Measurements from ENCODE around the gene EGR2.

EGR2 gene

DNA sequence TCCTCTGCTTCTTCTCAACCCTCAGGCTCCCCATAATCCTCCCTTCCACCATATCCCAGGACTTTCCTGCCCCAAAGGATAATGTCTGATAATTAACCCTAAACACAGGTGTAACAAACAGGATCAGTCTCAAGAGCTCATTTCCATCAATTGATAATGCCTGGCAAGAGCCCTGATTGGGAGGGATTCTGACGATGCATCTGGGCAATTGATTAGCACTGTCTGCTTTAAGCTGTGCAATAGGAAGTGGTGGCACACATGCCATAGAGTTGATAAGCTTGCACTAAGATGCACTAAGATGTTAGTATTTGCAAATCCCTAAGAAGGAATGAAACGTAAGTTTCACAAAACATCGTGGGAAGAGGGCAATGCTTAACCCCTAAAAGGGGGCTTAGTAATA lies 27.4 kb upstream of the EGR2 start:
- Histone ChIP-seq H3K36me3 (replicated peaks in 1 of 2; ENCODE audit: control insufficient read depth in 2 of 2, insufficient read depth in 2 of 2, low read length in 2 of 2) (no peaks in the 10 kb centered on the region), H3K79me1 (ENCODE audit: low read depth, low read length) (no peaks in the 10 kb centered on the region)

GRCh38 chr10:62842983-62843382 lies 26.8 kb upstream of the EGR2 start:
- Histone ChIP-seq H3K79me1 (ENCODE audit: low read depth, low read length) (no peaks in the 10 kb centered on the region), H4K91ac (ENCODE audit: low read depth, low read length, poor library complexity) (no peak overlapping the region), H3K4me3 (ENCODE audit: low read length in 2 of 2) (no peak overlapping the region), H3K9ac (ENCODE audit: low read depth, low read length, poor library complexity) (no peak overlapping the region), H3K4ac (ENCODE audit: low read length) (no peak overlapping the region), H3K36me3 (replicated peaks in 1 of 2; ENCODE audit: control insufficient read depth in 2 of 2, insufficient read depth in 2 of 2, low read length in 2 of 2) (no peaks in the 10 kb centered on the region), H3K23ac (ENCODE audit: low read depth, low read length, poor library complexity) (no peak overlapping the region), H3K27me3 (ENCODE audit: control insufficient read depth in 3 of 3, insufficient read depth in 3 of 3, low read depth in 1 of 3, low read length in 3 of 3) (no peaks in the 10 kb centered on the region), H3K4me2 (ENCODE audit: insufficient read depth, low read length, poor library complexity, severe bottlenecking) (no peak overlapping the region), H2BK120ac (ENCODE audit: low read depth, low read length) (no peak overlapping the region), H2BK15ac (ENCODE audit: low read length) (no peak overlapping the region), H2BK5ac (ENCODE audit: low read length) (no peak overlapping the region), H2AFZ (ENCODE audit: low read length) (no peak overlapping the region), H2AK5ac (ENCODE audit: low read depth, low read length) (no peak overlapping the region), H3K18ac (ENCODE audit: low read length) (no peak overlapping the region), H3K4me1 (ENCODE audit: control insufficient read depth in 2 of 2, insufficient read depth in 1 of 2, low read depth in 1 of 2, low read length in 2 of 2) (no peaks in the 10 kb centered on the region), H4K8ac (ENCODE audit: low read depth, low read length) (no peak overlapping the region), H2BK12ac (ENCODE audit: low read length) (no peak overlapping the region), H3K14ac (ENCODE audit: low read length) (no peak overlapping the region), H3K27ac (replicated peaks; ENCODE audit: low read length) (no peak overlapping the region), H3K9me3 (replicated peaks in 1 of 2; ENCODE audit: control insufficient read depth in 2 of 2, insufficient read depth in 1 of 2, low read depth in 1 of 2, low read length in 2 of 2) (no peaks in the 10 kb centered on the region)
- WGBS, 2 donors (ENCODE audit: extremely low coverage in 2 of 2, insufficient read length in 2 of 2, insufficient replicate concordance in 1 of 2) = no CpG with 5 or more reads among the region's 1 CpG
- no peak for DNase-seq (ENCODE audit: low spot score)

More for the DNA sequence above, 27.4 kb upstream of the EGR2 start:
- no peak overlapping the region for H2BK12ac ChIP-seq (ENCODE audit: low read length)
- H4K91ac ChIP-seq (ENCODE audit: low read depth, low read length, poor library complexity) = no peak overlapping the region
- no peak overlapping the region for H3K27ac ChIP-seq (replicated peaks; ENCODE audit: low read length)
- no peak overlapping the region for H3K14ac ChIP-seq (ENCODE audit: low read length)
- H3K4me2 ChIP-seq (ENCODE audit: insufficient read depth, low read length, poor library complexity, severe bottlenecking) = no peak overlapping the region
- no peak overlapping the region for H4K8ac ChIP-seq (ENCODE audit: low read depth, low read length)
- H2BK120ac ChIP-seq (ENCODE audit: low read depth, low read length) = no peak overlapping the region
- no peak for DNase-seq (ENCODE audit: low spot score)
- H2BK5ac ChIP-seq (ENCODE audit: low read length) = no peak overlapping the region
- no peaks in the 10 kb centered on the region for H3K27me3 ChIP-seq (ENCODE audit: control insufficient read depth in 3 of 3, insufficient read depth in 3 of 3, low read depth in 1 of 3, low read length in 3 of 3)
- H3K23ac ChIP-seq (ENCODE audit: low read depth, low read length, poor library complexity) = no peak overlapping the region
- no peak overlapping the region for H2BK15ac ChIP-seq (ENCODE audit: low read length)
- no peak overlapping the region for H2AK5ac ChIP-seq (ENCODE audit: low read depth, low read length)
- H3K4me3 ChIP-seq (ENCODE audit: low read length in 2 of 2) = no peak overlapping the region
- no peak overlapping the region for H3K9ac ChIP-seq (ENCODE audit: low read depth, low read length, poor library complexity)
- H2AFZ ChIP-seq (ENCODE audit: low read length) = no peak overlapping the region
- no peak overlapping the region for H3K18ac ChIP-seq (ENCODE audit: low read length)
- no peak overlapping the region for H3K4ac ChIP-seq (ENCODE audit: low read length)
- no CpG with 5 or more reads among the region's 3 CpGs for WGBS, 2 donors (ENCODE audit: extremely low coverage in 2 of 2, insufficient read length in 2 of 2, insufficient replicate concordance in 1 of 2)
- no peaks in the 10 kb centered on the region for H3K4me1 ChIP-seq (ENCODE audit: control insufficient read depth in 2 of 2, insufficient read depth in 1 of 2, low read depth in 1 of 2, low read length in 2 of 2)
- no peaks in the 10 kb centered on the region for H3K9me3 ChIP-seq (replicated peaks in 1 of 2; ENCODE audit: control insufficient read depth in 2 of 2, insufficient read depth in 1 of 2, low read depth in 1 of 2, low read length in 2 of 2)

- no peak overlapping the region for H2BK15ac ChIP-seq (ENCODE audit: low read length)
- no peak overlapping the region for H2AFZ ChIP-seq (ENCODE audit: low read length)
- H3K4me1 ChIP-seq (ENCODE audit: control insufficient read depth in 2 of 2, insufficient read depth in 1 of 2, low read depth in 1 of 2, low read length in 2 of 2) = no peaks in the 10 kb centered on the region
- no peak overlapping the region for H2BK12ac ChIP-seq (ENCODE audit: low read length)
- no peak overlapping the region for H2BK5ac ChIP-seq (ENCODE audit: low read length)
- H4K8ac ChIP-seq (ENCODE audit: low read depth, low read length) = no peak overlapping the region
- no peaks in the 10 kb centered on the region for H3K27me3 ChIP-seq (ENCODE audit: control insufficient read depth in 3 of 3, insufficient read depth in 3 of 3, low read depth in 1 of 3, low read length in 3 of 3)
- H2BK120ac ChIP-seq (ENCODE audit: low read depth, low read length) = no peak overlapping the region
- no peak overlapping the region for H3K27ac ChIP-seq (replicated peaks; ENCODE audit: low read length)
- H3K9ac ChIP-seq (ENCODE audit: low read depth, low read length, poor library complexity) = no peak overlapping the region
- H3K79me1 ChIP-seq (ENCODE audit: low read depth, low read length) = no peaks in the 10 kb centered on the region
- no peak overlapping the region for H3K23ac ChIP-seq (ENCODE audit: low read depth, low read length, poor library complexity)
- no peak overlapping the region for H3K4ac ChIP-seq (ENCODE audit: low read length)
- no peak for DNase-seq (ENCODE audit: low spot score)
- H3K4me3 ChIP-seq (ENCODE audit: low read length in 2 of 2) = no peak overlapping the region
- H2AK5ac ChIP-seq (ENCODE audit: low read depth, low read length) = no peak overlapping the region
- H3K14ac ChIP-seq (ENCODE audit: low read length) = no peak overlapping the region
- no peak overlapping the region for H3K4me2 ChIP-seq (ENCODE audit: insufficient read depth, low read length, poor library complexity, severe bottlenecking)
- no peaks in the 10 kb centered on the region for H3K9me3 ChIP-seq (replicated peaks in 1 of 2; ENCODE audit: control insufficient read depth in 2 of 2, insufficient read depth in 1 of 2, low read depth in 1 of 2, low read length in 2 of 2)
- no peak overlapping the region for H4K91ac ChIP-seq (ENCODE audit: low read depth, low read length, poor library complexity)
- WGBS, 2 donors (ENCODE audit: extremely low coverage in 2 of 2, insufficient read length in 2 of 2, insufficient replicate concordance in 1 of 2) = no CpG with 5 or more reads among the region's 2 CpGs
- no peaks in the 10 kb centered on the region for H3K36me3 ChIP-seq (replicated peaks in 1 of 2; ENCODE audit: control insufficient read depth in 2 of 2, insufficient read depth in 2 of 2, low read length in 2 of 2)
- H3K18ac ChIP-seq (ENCODE audit: low read length) = no peak overlapping the region
Observed at GRCh38 chr10:62839590-62839989, 23.4 kb upstream of the EGR2 start.

DNA sequence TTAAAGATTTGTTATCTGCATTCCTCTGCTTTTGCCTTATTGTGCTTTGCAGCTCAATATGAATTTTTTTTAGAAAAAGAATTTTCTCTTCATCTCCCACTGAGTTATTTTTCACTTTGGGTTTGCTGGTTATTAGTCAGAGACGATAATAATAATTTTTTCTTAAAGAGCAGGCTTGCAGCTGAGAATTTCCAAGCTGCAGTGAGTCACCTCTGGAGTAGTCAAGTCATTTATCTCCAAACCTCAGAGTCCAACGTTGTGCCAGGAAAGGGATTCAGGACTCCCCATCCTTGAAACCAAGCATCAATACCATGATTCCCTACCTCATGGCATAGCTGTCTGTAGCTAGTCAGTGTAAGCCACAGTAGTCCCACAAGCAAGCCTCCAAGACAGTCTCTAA lies 15.2 kb upstream of the EGR2 start:
- H3K27ac ChIP-seq (replicated peaks; ENCODE audit: low read length) = no peak overlapping the region
- H3K23ac ChIP-seq (ENCODE audit: low read depth, low read length, poor library complexity) = no peak overlapping the region
- H3K4me3 ChIP-seq (ENCODE audit: low read length in 2 of 2) = no peak overlapping the region
- no peak overlapping the region for H3K9ac ChIP-seq (ENCODE audit: low read depth, low read length, poor library complexity)
- no peak overlapping the region for H2BK120ac ChIP-seq (ENCODE audit: low read depth, low read length)
- H3K4ac ChIP-seq (ENCODE audit: low read length) = no peak overlapping the region
- no peak overlapping the region for H3K18ac ChIP-seq (ENCODE audit: low read length)
- no peak overlapping the region for H3K14ac ChIP-seq (ENCODE audit: low read length)
- H3K79me1 ChIP-seq (ENCODE audit: low read depth, low read length) = no peaks in the 10 kb centered on the region
- no peak overlapping the region for H2AFZ ChIP-seq (ENCODE audit: low read length)
- H3K4me2 ChIP-seq (ENCODE audit: insufficient read depth, low read length, poor library complexity, severe bottlenecking) = no peak overlapping the region
- WGBS, 2 donors (ENCODE audit: extremely low coverage in 2 of 2, insufficient read length in 2 of 2, insufficient replicate concordance in 1 of 2) = no CpG with 5 or more reads among the region's 2 CpGs
- H3K9me3 ChIP-seq (replicated peaks in 1 of 2; ENCODE audit: control insufficient read depth in 2 of 2, insufficient read depth in 1 of 2, low read depth in 1 of 2, low read length in 2 of 2) = no peaks in the 10 kb centered on the region
- H3K36me3 ChIP-seq (replicated peaks in 1 of 2; ENCODE audit: control insufficient read depth in 2 of 2, insufficient read depth in 2 of 2, low read length in 2 of 2) = no peaks in the 10 kb centered on the region
- no peak for DNase-seq (ENCODE audit: low spot score)
- no peaks in the 10 kb centered on the region for H3K4me1 ChIP-seq (ENCODE audit: control insufficient read depth in 2 of 2, insufficient read depth in 1 of 2, low read depth in 1 of 2, low read length in 2 of 2)
- peaks cover 0 to 12% (median 0%) of the 10 kb centered on the region in 3 experiments for H3K27me3 ChIP-seq (ENCODE audit: control insufficient read depth in 3 of 3, insufficient read depth in 3 of 3, low read depth in 1 of 3, low read length in 3 of 3)
- H2BK5ac ChIP-seq (ENCODE audit: low read length) = no peak overlapping the region
- no peak overlapping the region for H4K8ac ChIP-seq (ENCODE audit: low read depth, low read length)
- H4K91ac ChIP-seq (ENCODE audit: low read depth, low read length, poor library complexity) = no peak overlapping the region
- no peak overlapping the region for H2AK5ac ChIP-seq (ENCODE audit: low read depth, low read length)
- no peak overlapping the region for H2BK12ac ChIP-seq (ENCODE audit: low read length)
- no peak overlapping the region for H2BK15ac ChIP-seq (ENCODE audit: low read length)
